ENCODE data around the gene REEP6.
"Not testable (repeated sequence)": the region's sequence is repeated elsewhere in the genome, so short reads cannot be mapped to it uniquely, and the experiment has no call there.

Gene REEP6

DNA sequence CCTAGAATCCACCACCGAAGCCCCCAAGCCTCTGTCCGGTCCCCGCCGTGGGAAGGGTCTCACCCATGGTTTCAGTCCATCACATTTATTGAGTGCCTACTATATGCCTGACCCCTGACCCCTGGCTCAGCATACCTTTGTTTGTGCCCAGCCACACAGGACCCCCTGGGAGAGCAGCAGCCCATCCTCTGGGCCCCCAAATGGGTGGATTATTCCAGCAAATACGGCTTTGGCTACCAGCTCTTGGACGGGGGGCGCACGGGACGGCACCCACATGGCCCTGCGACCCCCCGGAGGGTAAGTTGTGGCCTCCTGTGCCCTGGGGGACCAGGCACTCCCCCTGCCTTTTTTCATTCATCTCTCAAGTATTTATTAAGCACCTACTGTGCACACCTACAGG is 40.6 kb downstream of the REEP6 start:
- H3K4me3 ChIP-seq (ENCODE audit: low read depth, low read length) = no peak overlapping the region
- TF ChIP-seq, protein P1, sequence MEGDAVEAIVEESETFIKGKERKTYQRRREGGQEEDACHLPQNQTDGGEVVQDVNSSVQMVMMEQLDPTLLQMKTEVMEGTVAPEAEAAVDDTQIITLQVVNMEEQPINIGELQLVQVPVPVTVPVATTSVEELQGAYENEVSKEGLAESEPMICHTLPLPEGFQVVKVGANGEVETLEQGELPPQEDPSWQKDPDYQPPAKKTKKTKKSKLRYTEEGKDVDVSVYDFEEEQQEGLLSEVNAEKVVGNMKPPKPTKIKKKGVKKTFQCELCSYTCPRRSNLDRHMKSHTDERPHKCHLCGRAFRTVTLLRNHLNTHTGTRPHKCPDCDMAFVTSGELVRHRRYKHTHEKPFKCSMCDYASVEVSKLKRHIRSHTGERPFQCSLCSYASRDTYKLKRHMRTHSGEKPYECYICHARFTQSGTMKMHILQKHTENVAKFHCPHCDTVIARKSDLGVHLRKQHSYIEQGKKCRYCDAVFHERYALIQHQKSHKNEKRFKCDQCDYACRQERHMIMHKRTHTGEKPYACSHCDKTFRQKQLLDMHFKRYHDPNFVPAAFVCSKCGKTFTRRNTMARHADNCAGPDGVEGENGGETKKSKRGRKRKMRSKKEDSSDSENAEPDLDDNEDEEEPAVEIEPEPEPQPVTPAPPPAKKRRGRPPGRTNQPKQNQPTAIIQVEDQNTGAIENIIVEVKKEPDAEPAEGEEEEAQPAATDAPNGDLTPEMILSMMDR (IDR thresholded peaks at IDR 0.05; ENCODE audit: borderline replicate concordance, insufficient read depth, low read depth, low read length) = no peak

DNA sequence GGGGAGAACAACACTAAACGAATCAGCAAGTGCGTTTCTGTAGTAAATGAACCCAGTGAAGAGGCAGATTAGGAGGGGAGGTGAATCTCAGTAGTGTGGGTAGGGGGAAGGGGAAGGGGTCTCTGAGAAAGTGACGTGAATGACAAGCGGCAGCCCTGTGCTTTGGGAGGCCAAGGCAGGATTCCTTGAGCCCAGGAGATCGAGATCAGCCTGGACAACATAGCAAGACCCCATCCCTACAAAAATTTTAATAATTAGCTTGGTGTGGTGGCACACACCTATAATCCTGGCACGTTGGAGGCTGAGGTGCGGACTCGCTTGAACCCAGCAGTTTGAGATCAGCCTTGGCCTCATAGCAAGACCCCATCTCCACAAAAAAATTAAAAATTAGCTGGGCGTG is 41.0 kb downstream of the REEP6 start:
- no peak overlapping the region for H3K4me3 ChIP-seq (ENCODE audit: low read depth, low read length)
- TF ChIP-seq, protein P1 (IDR thresholded peaks at IDR 0.05; ENCODE audit: borderline replicate concordance, insufficient read depth, low read depth, low read length) = no peak

DNA sequence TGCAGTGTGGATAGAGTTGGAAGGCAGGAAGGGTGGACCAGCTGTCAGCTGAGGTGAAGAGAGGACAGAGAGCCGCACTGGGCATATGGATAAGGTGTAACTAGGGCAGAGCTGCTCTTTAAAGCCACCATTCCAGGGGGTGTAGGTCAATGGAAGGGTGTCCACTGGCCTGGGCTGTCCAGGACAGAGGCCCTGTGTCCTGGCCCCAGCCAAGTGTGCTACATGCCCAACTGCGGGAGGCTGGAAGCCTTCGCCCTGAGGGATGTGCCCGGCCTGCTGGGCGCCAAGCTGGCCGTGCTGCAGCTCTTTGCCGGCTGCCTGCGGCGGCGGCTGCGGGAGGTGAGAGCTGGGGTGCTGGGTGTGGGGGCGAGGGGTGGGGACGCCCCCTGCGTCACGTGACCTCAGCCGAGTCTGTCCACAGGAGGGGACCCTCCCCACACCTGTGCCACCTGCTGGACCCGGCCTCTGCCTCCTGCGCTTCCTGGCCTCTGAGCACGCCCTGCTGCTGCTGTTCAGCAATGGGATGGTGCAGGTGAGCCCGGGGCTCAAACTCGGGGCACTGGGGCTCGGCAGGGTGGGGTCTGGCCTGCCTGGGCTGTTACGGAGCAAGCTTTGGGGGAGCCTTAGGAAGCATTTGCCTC is 42.6 kb downstream of the REEP6 start:
- TF ChIP-seq, protein P1 (IDR thresholded peaks at IDR 0.05; ENCODE audit: borderline replicate concordance, insufficient read depth, low read depth, low read length) = no peak
- no peak overlapping the region for H3K4me3 ChIP-seq (ENCODE audit: low read depth, low read length)

DNA sequence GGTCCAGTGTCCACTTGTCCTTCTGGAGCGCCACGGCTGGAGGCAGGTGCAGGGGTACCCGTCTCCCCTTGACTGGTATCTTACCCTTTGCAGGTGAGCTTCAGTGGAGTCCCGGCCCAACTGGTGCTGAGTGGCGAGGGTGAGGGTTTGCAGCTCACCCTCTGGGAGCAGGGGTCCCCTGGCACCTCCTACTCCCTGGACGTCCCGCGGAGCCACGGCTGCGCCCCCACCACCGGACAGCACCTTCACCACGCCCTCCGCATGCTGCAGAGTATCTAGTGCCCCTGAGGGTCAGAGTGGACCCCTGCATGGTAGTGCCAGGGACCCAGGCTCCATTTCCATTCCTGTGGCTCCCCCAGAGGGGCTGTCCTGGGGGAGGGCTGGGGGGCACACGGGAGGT is 44.0 kb downstream of the REEP6 start:
- H3K4me3 ChIP-seq (ENCODE audit: low read depth, low read length) = no peak overlapping the region
- TF ChIP-seq, protein P1 (IDR thresholded peaks at IDR 0.05; ENCODE audit: borderline replicate concordance, insufficient read depth, low read depth, low read length) = no peak

DNA sequence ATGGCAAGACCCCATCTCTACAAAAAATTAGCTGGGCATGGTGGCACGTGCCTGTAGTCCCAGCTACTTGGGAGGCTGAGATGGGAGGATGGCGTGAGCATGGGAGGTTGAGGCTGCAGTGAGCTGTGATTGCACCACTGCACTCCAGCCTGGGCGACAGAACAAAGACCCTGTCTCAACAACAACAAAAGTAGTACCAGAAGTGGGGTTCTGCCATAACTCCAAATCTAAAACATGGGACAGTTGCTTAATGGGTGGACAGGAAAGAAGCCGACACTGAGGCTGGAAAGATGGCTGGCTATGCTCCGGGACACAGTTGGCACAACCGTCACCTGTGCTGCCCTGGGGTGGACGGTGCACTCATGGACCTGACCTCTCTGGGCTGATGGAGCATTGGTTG is 44.7 kb downstream of the REEP6 start:
- not testable (repeated sequence) for H3K4me3 ChIP-seq (ENCODE audit: low read depth, low read length)

DNA sequence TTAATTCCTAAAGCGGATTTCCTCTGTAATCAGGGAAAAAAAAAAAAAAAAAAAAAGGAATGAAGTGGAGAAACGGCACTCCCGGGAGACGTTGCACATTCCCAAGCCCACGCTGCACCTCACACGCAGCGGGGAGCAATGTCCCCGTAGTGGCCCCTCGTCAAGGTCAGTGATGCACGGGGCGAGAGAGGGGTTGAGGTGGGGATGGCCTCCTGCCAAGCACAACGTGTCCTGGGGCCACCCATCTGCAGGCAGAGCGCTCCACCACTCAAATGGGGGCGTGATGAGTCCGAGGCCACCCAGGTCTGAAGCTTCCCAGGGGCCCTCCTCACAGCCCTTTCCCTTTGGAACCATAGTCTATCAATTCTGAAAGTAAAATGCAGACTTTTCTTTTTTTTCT is 48.0 kb downstream of the REEP6 start:
- no peak overlapping the region for H3K4me3 ChIP-seq (ENCODE audit: low read depth, low read length)
- TF ChIP-seq, protein P1 (IDR thresholded peaks at IDR 0.05; ENCODE audit: borderline replicate concordance, insufficient read depth, low read depth, low read length) = no peak

DNA sequence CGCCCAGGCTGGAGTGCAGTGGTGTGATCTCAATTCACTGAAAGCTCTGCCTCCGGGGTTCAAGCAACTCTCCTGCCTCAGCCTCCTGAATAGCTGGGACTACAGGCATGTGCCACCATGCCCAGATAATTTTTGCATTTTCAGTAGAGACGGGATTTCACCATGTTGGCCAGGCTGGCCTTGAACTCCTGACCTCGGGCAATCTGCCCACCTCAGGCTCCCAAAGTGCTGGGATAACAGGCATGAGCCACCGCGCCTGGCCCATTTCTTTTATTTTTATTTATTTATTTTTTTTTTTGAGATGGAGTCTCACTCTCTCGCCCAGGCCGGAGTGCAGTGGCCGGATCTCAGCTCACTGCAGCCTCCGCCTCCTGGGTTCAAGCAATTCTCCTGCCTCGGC is 48.8 kb downstream of the REEP6 start:
- not testable (repeated sequence) for H3K4me3 ChIP-seq (ENCODE audit: low read depth, low read length)

DNA sequence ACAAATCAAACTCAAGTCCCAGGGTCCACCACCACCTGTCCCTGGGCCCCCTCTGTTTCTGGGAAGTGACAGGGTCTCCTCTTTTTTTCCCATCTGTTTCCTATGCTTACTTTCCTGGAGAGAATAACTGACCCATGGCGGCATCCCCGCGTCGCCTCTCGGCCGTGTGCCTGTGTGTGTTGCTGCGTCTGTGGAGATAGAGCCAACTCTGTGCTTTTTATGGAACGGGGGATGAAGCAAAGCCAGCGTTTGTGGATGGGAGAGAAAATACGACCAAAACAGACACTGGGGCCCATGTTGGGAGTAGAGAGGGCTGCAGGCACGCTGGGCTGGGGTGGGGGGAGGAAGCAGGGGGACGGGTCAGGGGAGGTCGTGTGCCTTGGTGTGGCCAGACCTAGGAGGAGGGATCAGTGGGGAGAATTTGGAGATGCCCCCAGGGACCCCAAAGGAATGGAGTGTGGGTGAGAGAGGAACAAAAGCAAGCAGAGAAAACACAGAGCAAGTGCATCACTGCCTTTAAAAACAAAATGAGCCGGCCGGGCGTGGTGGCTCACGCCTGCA is 49.5 kb downstream of the REEP6 start:
- TF ChIP-seq, protein P1 (IDR thresholded peaks at IDR 0.05; ENCODE audit: borderline replicate concordance, insufficient read depth, low read depth, low read length) = no peak
- H3K4me3 ChIP-seq (ENCODE audit: low read depth, low read length) = no peak overlapping the region
